Transverse colon (tissue), 4 donors: ENCODE results near the gene SHISA7.

Experiments
- CTCF ChIP-seq, 5 experiments: fragments of 200-600 bp in 3 of 5; fragments of 450-650 bp in 2 of 5; sonication (generic) in 3 of 5; IDR thresholded peaks; 1 replicate in 2 of 5; 2 replicates in 3 of 5; pipeline ENCODE4 v1.5.1; 2016 to 2017; ENCODE audit warnings: antibody characterized with exemption in 5 of 5, inconsistent platforms in 3 of 5, mild to moderate bottlenecking in 2 of 5, moderate library complexity in 1 of 5
- POLR2A ChIP-seq: fragments of 450-650 bp; IDR thresholded peaks from one replicate; pipeline ENCODE4 v1.6.1; 2016; ENCODE audit warnings: antibody characterized with exemption, mild to moderate bottlenecking, moderate library complexity
- POLR2AphosphoS5 ChIP-seq, 3 donors: sonication (generic); formaldehyde crosslinking; IDR thresholded peaks; one replicate each; pipeline ENCODE4 v1.6.1; 2016; ENCODE audit warnings: antibody characterized with exemption in 3 of 3

- TF ChIP-seq CTCF (IDR thresholded peaks at IDR 0.05) (no peak), POLR2AphosphoS5 (IDR thresholded peaks at IDR 0.05) (no peak), POLR2A (no peak)
Measured at GRCh38 chr19:55472463-55472862, 29.4 kb upstream of the SHISA7 start.
